Astrocyte (in vitro differentiated cells and primary cell): ENCODE results near the gene MAP3K3. TPM values are rescaled to one million over a fixed set of nuclear protein-coding genes. Genes with fewer than 3 reads are reported as not detected.
A peak's percentile ranks its signal among the peaks of the same experiment; 100 is the strongest.

Experiments used
- DNase-seq: peaks from one replicate; pipeline ENCODE4 v3.0.0-alpha.2; 2010; ENCODE audit warnings: low read depth
- FAIRE-seq: peaks from 2 replicates; lab custom pipeline; 2011; peaks lifted over from hg19 to GRCh38; lab: Jason Lieb, UNC
- H2AFZ ChIP-seq: 2 replicates; pipeline ENCODE4 v1.6.0; 2012; ENCODE audit warnings: low read depth, low read length, inconsistent platforms
- H3K27ac ChIP-seq: 2 replicates; pipeline ENCODE4 v1.5.1; 2011; ENCODE audit warnings: low read depth, low read length, inconsistent platforms
- H3K27me3 ChIP-seq: 2 replicates; pipeline ENCODE4 v1.6.0; 2011; ENCODE audit warnings: low read length, inconsistent platforms; ENCODE audit not compliant: insufficient read depth
- H3K36me3 ChIP-seq: 2 replicates; pipeline ENCODE4 v1.5.1; 2011; ENCODE audit warnings: low read length, inconsistent platforms; ENCODE audit not compliant: insufficient read depth
- H3K4me1 ChIP-seq: 2 replicates; pipeline ENCODE4 v1.5.1; 2011; ENCODE audit warnings: low read length, inconsistent platforms; ENCODE audit not compliant: insufficient read depth
- H3K4me2 ChIP-seq: 2 replicates; pipeline ENCODE4 v1.6.0; 2012; ENCODE audit warnings: low read length, inconsistent platforms
- H3K4me3 ChIP-seq: 2 replicates; pipeline ENCODE4 v1.5.1; 2011; ENCODE audit warnings: low read depth, mild to moderate bottlenecking, low read length, inconsistent platforms; ENCODE audit not compliant: insufficient read depth
- H3K79me2 ChIP-seq: 2 replicates; pipeline ENCODE4 v1.6.0; 2012; ENCODE audit warnings: mild to moderate bottlenecking, low read length, inconsistent platforms; ENCODE audit not compliant: insufficient read depth
- H3K9ac ChIP-seq: 2 replicates; pipeline ENCODE4 v1.6.0; 2012; ENCODE audit warnings: mild to moderate bottlenecking, low read length, inconsistent platforms
- H3K9me3 ChIP-seq: 2 replicates; pipeline ENCODE4 v1.5.1; 2012; ENCODE audit warnings: low read depth, mild to moderate bottlenecking, low read length, inconsistent platforms; ENCODE audit not compliant: insufficient read depth
- H4K20me1 ChIP-seq: 2 replicates; pipeline ENCODE4 v1.6.0; 2012; ENCODE audit warnings: low read length, inconsistent platforms; ENCODE audit not compliant: insufficient read depth
- H3K27ac Mint-ChIP-seq: one replicate; pipeline ENCODE4 v1.8.0; 2021; ENCODE audit warnings: mild to moderate bottlenecking, mixed read lengths; ENCODE audit not compliant: unreplicated experiment
- H3K27me3 Mint-ChIP-seq: one replicate; pipeline ENCODE4 v1.8.0; 2021; ENCODE audit warnings: low read depth, mixed read lengths; ENCODE audit not compliant: unreplicated experiment
- H3K36me3 Mint-ChIP-seq: one replicate; pipeline ENCODE4 v1.8.0; 2021; ENCODE audit warnings: low read depth, mixed read lengths; ENCODE audit not compliant: unreplicated experiment
- H3K4me1 Mint-ChIP-seq: one replicate; pipeline ENCODE4 v1.8.0; 2021; ENCODE audit warnings: low read depth, mixed read lengths; ENCODE audit not compliant: unreplicated experiment
- H3K4me3 Mint-ChIP-seq: one replicate; pipeline ENCODE4 v1.8.0; 2021; ENCODE audit warnings: mild to moderate bottlenecking, moderate library complexity, mixed read lengths; ENCODE audit not compliant: unreplicated experiment
- H3K9me3 Mint-ChIP-seq: one replicate; pipeline ENCODE4 v1.8.0; 2021; ENCODE audit warnings: mild to moderate bottlenecking, mixed read lengths; ENCODE audit not compliant: unreplicated experiment
- EZH2 ChIP-seq: IDR thresholded peaks from 2 replicates; pipeline ENCODE4 v1.6.1; 2012; ENCODE audit warnings: mild to moderate bottlenecking, low read length, inconsistent platforms; ENCODE audit not compliant: insufficient read depth
- total RNA-seq: library from RNA; stranded (reverse); gene quantifications from 2 replicates; pipeline ENCODE4 v1.2.1, GENCODE V29; 2021
- TF ChIP-seq, protein P1 (sequence below): IDR thresholded peaks from 2 replicates; pipeline ENCODE4 v1.5.1; 2011; ENCODE audit warnings: low read depth, mild to moderate bottlenecking, inconsistent platforms, low read length, moderate library complexity; ENCODE audit not compliant: insufficient read depth

Gene MAP3K3
- total RNA-seq, 1 donor from 2014 or later, result 30.5 TPM

DNA sequence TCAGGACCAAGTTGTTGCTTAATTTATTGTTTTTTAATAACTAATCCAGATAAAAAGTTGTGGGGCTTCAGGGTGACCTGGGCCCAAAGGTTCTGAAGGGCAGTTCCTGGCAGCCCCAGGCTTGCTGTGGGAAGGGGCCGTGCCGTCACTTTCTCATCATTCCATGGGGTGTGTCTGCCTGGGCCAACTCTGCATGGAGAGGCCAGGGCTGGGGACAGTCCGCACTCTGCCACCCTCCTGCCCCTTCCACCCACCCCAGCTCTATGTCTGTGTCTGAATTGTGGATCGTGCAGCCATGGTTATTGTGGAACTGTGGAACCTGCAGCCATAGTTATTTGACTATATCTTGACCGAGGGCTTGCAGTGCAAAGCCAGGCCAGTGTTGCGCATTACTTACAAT lies 73.7 kb downstream of the MAP3K3 start:
- no peak for TF ChIP-seq EZH2
- TF ChIP-seq, protein P1, sequence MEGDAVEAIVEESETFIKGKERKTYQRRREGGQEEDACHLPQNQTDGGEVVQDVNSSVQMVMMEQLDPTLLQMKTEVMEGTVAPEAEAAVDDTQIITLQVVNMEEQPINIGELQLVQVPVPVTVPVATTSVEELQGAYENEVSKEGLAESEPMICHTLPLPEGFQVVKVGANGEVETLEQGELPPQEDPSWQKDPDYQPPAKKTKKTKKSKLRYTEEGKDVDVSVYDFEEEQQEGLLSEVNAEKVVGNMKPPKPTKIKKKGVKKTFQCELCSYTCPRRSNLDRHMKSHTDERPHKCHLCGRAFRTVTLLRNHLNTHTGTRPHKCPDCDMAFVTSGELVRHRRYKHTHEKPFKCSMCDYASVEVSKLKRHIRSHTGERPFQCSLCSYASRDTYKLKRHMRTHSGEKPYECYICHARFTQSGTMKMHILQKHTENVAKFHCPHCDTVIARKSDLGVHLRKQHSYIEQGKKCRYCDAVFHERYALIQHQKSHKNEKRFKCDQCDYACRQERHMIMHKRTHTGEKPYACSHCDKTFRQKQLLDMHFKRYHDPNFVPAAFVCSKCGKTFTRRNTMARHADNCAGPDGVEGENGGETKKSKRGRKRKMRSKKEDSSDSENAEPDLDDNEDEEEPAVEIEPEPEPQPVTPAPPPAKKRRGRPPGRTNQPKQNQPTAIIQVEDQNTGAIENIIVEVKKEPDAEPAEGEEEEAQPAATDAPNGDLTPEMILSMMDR, result no peak
- no peak overlapping the region for H3K27ac Mint-ChIP-seq
- no peaks in the 10 kb centered on the region for H3K4me1 Mint-ChIP-seq
- H3K36me3 ChIP-seq, result peaks cover 2% of the 10 kb centered on the region
- H4K20me1 ChIP-seq, result peaks cover 31% of the 10 kb centered on the region
- H2AFZ ChIP-seq, result no peak overlapping the region
- H3K27me3 ChIP-seq, result no peaks in the 10 kb centered on the region
- DNase-seq, result no peak
- H3K4me1 ChIP-seq, result peaks cover 5% of the 10 kb centered on the region
- peaks cover 4% of the 10 kb centered on the region for H3K79me2 ChIP-seq
- H3K9me3 ChIP-seq, result no peaks in the 10 kb centered on the region
- no peak overlapping the region for H3K4me3 ChIP-seq
- H3K4me3 Mint-ChIP-seq, result no peak overlapping the region
- FAIRE-seq, result no peak
- H3K27me3 Mint-ChIP-seq, result no peaks in the 10 kb centered on the region
- H3K27ac ChIP-seq, result no peak overlapping the region
- H3K4me2 ChIP-seq, result no peak overlapping the region
- no peaks in the 10 kb centered on the region for H3K9me3 Mint-ChIP-seq
- H3K36me3 Mint-ChIP-seq, result peaks cover 17% of the 10 kb centered on the region
- H3K9ac ChIP-seq, result no peak overlapping the region

GRCh38 chr17:63696381-63696961 lies 74.3 kb downstream of the MAP3K3 start:
- TF ChIP-seq, protein P1, result no peak
- TF ChIP-seq EZH2, result no peak
- no peak for FAIRE-seq
- H3K4me1 Mint-ChIP-seq, result peaks cover 1% of the 10 kb centered on the region
- H3K9me3 Mint-ChIP-seq, result no peaks in the 10 kb centered on the region
- DNase-seq, result no peak
- Histone ChIP-seq H3K36me3 (no peaks in the 10 kb centered on the region), H2AFZ (no peak overlapping the region), H3K9me3 (no peaks in the 10 kb centered on the region), H3K27me3 (no peaks in the 10 kb centered on the region), H3K4me1 (peaks cover 11% of the 10 kb centered on the region), H3K4me2 (no peak overlapping the region), H3K9ac (no peak overlapping the region), H3K79me2 (peaks cover 4% of the 10 kb centered on the region), H3K4me3 (no peak overlapping the region), H4K20me1 (peaks cover 31% of the 10 kb centered on the region), H3K27ac (no peak overlapping the region)
- no peak overlapping the region for H3K27ac Mint-ChIP-seq
- H3K36me3 Mint-ChIP-seq, result peaks cover 20% of the 10 kb centered on the region
- H3K4me3 Mint-ChIP-seq, result peak overlapping the region; percentile 45
- H3K27me3 Mint-ChIP-seq, result no peaks in the 10 kb centered on the region
